Activated CD4-positive, alpha-beta T cell treated with anti-CD3 and anti-CD28 coated beads, Interleukin-2, amount 50 U/mL, for 48 hours (primary cell): ENCODE data around the gene LOX.

Experiments used
- DNase-seq, 2 experiments: peaks; one replicate each; pipeline ENCODE4 v3.0.0-alpha.2; 2020

The LOX gene

GRCh38 chr5:122078116-122079110, at the start of gene LOX:
Gene LOX, minus strand, starts transcription at chr5:122078259. Its CDS starts 274 bp downstream, at chr5:122077985.
- peak in 1 of 2 experiments; percentile 6 for DNase-seq

- no peak for DNase-seq
Measured at GRCh38 chr5:122126756-122127321, 48.8 kb upstream of the LOX start.

GRCh38 chr5:122126177-122126755, 48.2 kb upstream of the LOX start:
- DNase-seq: no peak

- DNase-seq: no peak
Measured at GRCh38 chr5:122124766-122125165, 46.7 kb upstream of the LOX start.

GRCh38 chr5:122121479-122122465, 43.7 kb upstream of the LOX start:
- no peak for DNase-seq

- DNase-seq: no peak
Measured at GRCh38 chr5:122120957-122121356, 42.9 kb upstream of the LOX start.

GRCh38 chr5:122120493-122120892, 42.4 kb upstream of the LOX start:
- no peak for DNase-seq

- no peak for DNase-seq
Measured at GRCh38 chr5:122119205-122119604, 41.1 kb upstream of the LOX start.

- no peak for DNase-seq
Measured at GRCh38 chr5:122118356-122118948, 40.4 kb upstream of the LOX start.

GRCh38 chr5:122114501-122114900, 36.4 kb upstream of the LOX start:
- no peak for DNase-seq

- no peak for DNase-seq
Measured at GRCh38 chr5:122112733-122113558, 34.9 kb upstream of the LOX start.

- no peak for DNase-seq
Measured at GRCh38 chr5:122112063-122112462, 34.0 kb upstream of the LOX start.

GRCh38 chr5:122111460-122111859, 33.4 kb upstream of the LOX start:
- no peak for DNase-seq

- DNase-seq: no peak
Measured at GRCh38 chr5:122110987-122111386, 32.9 kb upstream of the LOX start.

- no peak for DNase-seq
Measured at GRCh38 chr5:122107016-122107415, 29.0 kb upstream of the LOX start.

GRCh38 chr5:122105909-122106308, 27.9 kb upstream of the LOX start:
- no peak for DNase-seq

GRCh38 chr5:122102825-122103224, 24.8 kb upstream of the LOX start:
- DNase-seq: no peak

- no peak for DNase-seq
Measured at GRCh38 chr5:122101636-122102285, 23.7 kb upstream of the LOX start.

- no peak for DNase-seq
Measured at GRCh38 chr5:122099060-122099790, 21.2 kb upstream of the LOX start.

- no peak for DNase-seq
Measured at GRCh38 chr5:122097391-122097790, 19.3 kb upstream of the LOX start.
